Mesodermal cell (in vitro differentiated cells): ENCODE results near the gene PALLD.
A peak's percentile ranks its signal among the peaks of the same experiment; 100 is the strongest.

Source experiments
- H3K27ac ChIP-seq: 2 replicates; pipeline ENCODE4 v1.7.0; 2013; ENCODE audit warnings: mild to moderate bottlenecking, low read depth, low read length, moderate library complexity; ENCODE audit not compliant: severe bottlenecking
- H3K36me3 ChIP-seq: 2 replicates; pipeline ENCODE4 v1.7.1; 2013; ENCODE audit warnings: mild to moderate bottlenecking, low read length, moderate library complexity; ENCODE audit not compliant: control insufficient read depth, insufficient read depth
- H3K4me1 ChIP-seq: one replicate; pipeline ENCODE4 v1.7.1; 2013; ENCODE audit warnings: mild to moderate bottlenecking, low read length; ENCODE audit not compliant: insufficient read depth, control insufficient read depth, poor library complexity, severe bottlenecking
- H3K4me3 ChIP-seq: 2 replicates; pipeline ENCODE4 v1.7.0; 2013; ENCODE audit warnings: low read length, control low read depth, mild to moderate bottlenecking; ENCODE audit not compliant: insufficient read depth, poor library complexity, severe bottlenecking; ENCODE audit errors: extremely low read depth
- H3K9me3 ChIP-seq: 2 replicates; pipeline ENCODE4 v1.7.1; 2013; ENCODE audit warnings: mild to moderate bottlenecking, low read length, moderate library complexity; ENCODE audit not compliant: control insufficient read depth
- WGBS, 2 experiments: methylation state at CpG; one replicate each; pipeline ENCODE4 v1.1.5; 2013; ENCODE audit warnings: missing lambda C conversion rate in 2 of 2; ENCODE audit not compliant: insufficient coverage in 2 of 2; 5-methylcytosine and 5-hydroxymethylcytosine counted together

Gene PALLD

GRCh38 chr4:168731006-168731636 lies 234.3 kb downstream of the PALLD start:
- peaks cover 3% of the 10 kb centered on the region for H3K36me3 ChIP-seq
- H3K27ac ChIP-seq = no peak overlapping the region
- no peak overlapping the region for H3K4me3 ChIP-seq
- peaks cover 10% of the 10 kb centered on the region for H3K4me1 ChIP-seq
- 89 to 100% methylated on average over 1 of the region's 6 CpGs for WGBS, 2 experiments
- H3K9me3 ChIP-seq = peaks cover 10% of the 10 kb centered on the region

- Histone ChIP-seq H3K9me3 (peaks cover 3% of the 10 kb centered on the region), H3K4me3 (no peak overlapping the region), H3K4me1 (peaks cover 17% of the 10 kb centered on the region), H3K36me3 (no peaks in the 10 kb centered on the region), H3K27ac (no peak overlapping the region)
- 93 to 100% methylated on average over 4 of the region's 6 CpGs for WGBS, 2 experiments
Measured at GRCh38 chr4:168731706-168732414, 235.0 kb downstream of the PALLD start.

- Histone ChIP-seq H3K27ac (no peak overlapping the region), H3K4me1 (peaks cover 21% of the 10 kb centered on the region), H3K4me3 (no peak overlapping the region), H3K9me3 (no peaks in the 10 kb centered on the region), H3K36me3 (no peaks in the 10 kb centered on the region)
- WGBS, 2 experiments = 89 to 91% methylated on average over 1 to 2 of the region's 2 CpGs
Measured at GRCh38 chr4:168732714-168733113, 235.9 kb downstream of the PALLD start.

GRCh38 chr4:168734703-168735678 lies 238.1 kb downstream of the PALLD start:
- Histone ChIP-seq H3K4me3 (no peak overlapping the region), H3K27ac (peak overlapping the region; percentile 2), H3K9me3 (no peaks in the 10 kb centered on the region), H3K36me3 (peaks cover 4% of the 10 kb centered on the region), H3K4me1 (peaks cover 21% of the 10 kb centered on the region)
- 70 to 93% methylated on average over 3 to 8 of the region's 11 CpGs for WGBS, 2 experiments

GRCh38 chr4:168735735-168736134 lies 238.9 kb downstream of the PALLD start:
- Histone ChIP-seq H3K27ac (peak overlapping the region; percentile 2), H3K4me1 (peaks cover 21% of the 10 kb centered on the region), H3K4me3 (no peak overlapping the region), H3K36me3 (peaks cover 4% of the 10 kb centered on the region), H3K9me3 (no peaks in the 10 kb centered on the region)
- WGBS, 2 experiments = 29% methylated on average over 2 of the region's 3 CpGs; no CpG with 5 or more reads in 1 of the 2 experiments

- H3K4me3 ChIP-seq = no peak overlapping the region
Measured at GRCh38 chr4:168736860-168737805, 240.3 kb downstream of the PALLD start.

GRCh38 chr4:168737806-168738172 lies 240.9 kb downstream of the PALLD start:
- Histone ChIP-seq H3K4me1 (peaks cover 21% of the 10 kb centered on the region), H3K4me3 (no peak overlapping the region), H3K27ac (no peak overlapping the region), H3K9me3 (no peaks in the 10 kb centered on the region), H3K36me3 (peaks cover 4% of the 10 kb centered on the region)
- WGBS, 2 experiments = 88% methylated on average over 4 of the region's 4 CpGs

More at GRCh38 chr4:168736860-168737805, 240.3 kb downstream of the PALLD start:
- WGBS, 2 experiments = 63 to 66% methylated on average over 3 to 6 of the region's 7 CpGs
- Histone ChIP-seq H3K36me3 (peaks cover 4% of the 10 kb centered on the region), H3K4me1 (peaks cover 21% of the 10 kb centered on the region), H3K27ac (no peak overlapping the region), H3K9me3 (no peaks in the 10 kb centered on the region)

- Histone ChIP-seq H3K36me3 (peaks cover 4% of the 10 kb centered on the region), H3K4me3 (no peak overlapping the region), H3K9me3 (no peaks in the 10 kb centered on the region), H3K4me1 (peaks cover 30% of the 10 kb centered on the region), H3K27ac (no peak overlapping the region)
- 54% methylated on average over 2 of the region's 2 CpGs; no CpG with 5 or more reads in 1 of the 2 experiments for WGBS, 2 experiments
Measured at GRCh38 chr4:168739886-168740285, 243.0 kb downstream of the PALLD start.

GRCh38 chr4:168740691-168741090 lies 243.8 kb downstream of the PALLD start:
- Histone ChIP-seq H3K4me1 (peaks cover 24% of the 10 kb centered on the region), H3K36me3 (peaks cover 4% of the 10 kb centered on the region), H3K4me3 (no peak overlapping the region), H3K27ac (no peak overlapping the region), H3K9me3 (no peaks in the 10 kb centered on the region)
- 100% methylated on average over 1 of the region's 3 CpGs for WGBS, 2 experiments
